ENCODE measurements around the gene ANKRD12. TPM values are rescaled to one million over a fixed set of nuclear protein-coding genes. Genes with fewer than 3 reads are reported as not detected.
A peak's percentile ranks its signal among the peaks of the same experiment; 100 is the strongest.

Gene ANKRD12
- total RNA-seq, 1 experiment from 2014 or later = 43.4 TPM

DNA sequence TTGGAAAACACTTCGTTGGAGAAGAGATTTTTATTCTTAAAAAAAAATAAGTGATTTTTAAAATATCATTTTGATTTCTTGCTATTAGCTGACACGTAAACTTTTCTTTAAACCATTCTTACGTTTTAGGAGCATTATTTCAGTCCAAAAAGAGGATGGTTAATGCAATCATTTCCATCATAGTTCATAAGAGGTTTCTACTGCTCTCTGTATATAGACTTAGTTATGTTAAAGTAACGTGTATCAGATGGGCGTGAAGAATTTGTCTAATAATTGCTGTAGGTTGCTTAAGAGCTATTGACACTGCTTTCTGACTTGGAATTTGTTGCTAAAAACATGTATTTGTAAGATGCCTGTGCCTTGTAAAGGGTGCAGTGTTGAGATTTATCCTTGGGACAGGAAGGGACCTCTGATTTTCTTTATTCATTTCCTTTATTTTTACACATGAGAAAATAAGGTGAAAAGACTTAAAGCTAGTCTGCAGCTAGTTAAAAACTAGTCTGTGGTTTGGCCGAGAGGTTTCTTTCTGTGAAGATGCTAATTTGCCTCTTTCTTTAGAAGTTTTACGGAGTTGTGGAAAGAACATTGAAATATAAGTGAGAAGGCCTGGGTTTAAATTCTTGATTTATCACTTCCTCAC is 2.9 kb downstream of the ANKRD12 start:
- no peak for ATAC-seq
- Mint-ChIP-seq H3K4me3 (no peak overlapping the region), H3K27ac (no peak overlapping the region), H3K27me3 (ENCODE audit: low read depth) (no peaks in the 10 kb centered on the region), H3K4me1 (peaks cover 43% of the 10 kb centered on the region), H3K36me3 (no peaks in the 10 kb centered on the region), H3K9me3 (no peaks in the 10 kb centered on the region)
- no peak for DNase-seq (ENCODE audit: low spot score)
- TF ChIP-seq NR1H2 (CRISPR knock-in tag; IDR thresholded peaks at IDR 0.05) = no peak
- TF ChIP-seq HMGA2 (CRISPR knock-in tag; IDR thresholded peaks at IDR 0.05) = no peak
- TF ChIP-seq TCF7 (CRISPR knock-in tag; IDR thresholded peaks at IDR 0.05; ENCODE audit: low read depth) = no peak
- TF ChIP-seq, protein P1, sequence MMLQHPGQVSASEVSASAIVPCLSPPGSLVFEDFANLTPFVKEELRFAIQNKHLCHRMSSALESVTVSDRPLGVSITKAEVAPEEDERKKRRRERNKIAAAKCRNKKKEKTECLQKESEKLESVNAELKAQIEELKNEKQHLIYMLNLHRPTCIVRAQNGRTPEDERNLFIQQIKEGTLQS (CRISPR knock-in tag; conservative IDR thresholded peaks at IDR 0.05) = no peak
- TF ChIP-seq ATF1 (CRISPR knock-in tag; IDR thresholded peaks at IDR 0.05) = no peak
- ChIA-PET CTCF (interaction anchor here (1.4 kb wide), 1 partner anchor 195 kb away, joined by 3 read pairs; the partner anchor contains the start of gene TWSG1), POLR2A (no interaction called here)

- no peak for TF ChIP-seq ZNF232 (CRISPR knock-in tag; IDR thresholded peaks at IDR 0.05)
- no peak for TF ChIP-seq MYBL2 (CRISPR knock-in tag; IDR thresholded peaks at IDR 0.05)
- no peak for TF ChIP-seq JAZF1 (CRISPR knock-in tag; IDR thresholded peaks at IDR 0.05)
- TF ChIP-seq TEAD1 (CRISPR knock-in tag; IDR thresholded peaks at IDR 0.05) = no peak
- TF ChIP-seq AFF4 (CRISPR knock-in tag; IDR thresholded peaks at IDR 0.05; ENCODE audit: borderline replicate concordance) = no peak
- no peak for TF ChIP-seq CREM (CRISPR knock-in tag; IDR thresholded peaks at IDR 0.05)
- TF ChIP-seq E2F4 (CRISPR knock-in tag; IDR thresholded peaks at IDR 0.05; ENCODE audit: borderline replicate concordance, low read depth) = no peak
- DNase-seq (ENCODE audit: low spot score) (no peak), ATAC-seq (no peak)
- H3K27ac Mint-ChIP-seq = 0 out of 2 replicates have a peak overlapping the region, but pooled peaks have one; percentile 22
- POLR2A ChIA-PET = no interaction called here
- peaks cover 39% of the 10 kb centered on the region for H3K4me1 Mint-ChIP-seq
- H3K36me3 Mint-ChIP-seq = no peaks in the 10 kb centered on the region
- H3K4me3 Mint-ChIP-seq = no peak overlapping the region
- H3K27me3 Mint-ChIP-seq (ENCODE audit: low read depth) = no peaks in the 10 kb centered on the region
- no peaks in the 10 kb centered on the region for H3K9me3 Mint-ChIP-seq
- CTCF ChIA-PET = interaction anchor here (1.4 kb wide), 1 partner anchor 194 kb away, joined by 3 read pairs; the partner anchor contains the start of gene TWSG1
Observed at GRCh38 chr18:9140381-9140780, 3.8 kb downstream of the ANKRD12 start.

- no peaks in the 10 kb centered on the region for H3K9me3 Mint-ChIP-seq
- no peak overlapping the region for H3K4me3 Mint-ChIP-seq
- ChIA-PET POLR2A (no interaction called here), CTCF (no interaction called here)
- H3K27ac Mint-ChIP-seq = no peak overlapping the region
- H3K4me1 Mint-ChIP-seq = peaks cover 34% of the 10 kb centered on the region
- ATAC-seq (no peak), DNase-seq (ENCODE audit: low spot score) (no peak)
- no peaks in the 10 kb centered on the region for H3K27me3 Mint-ChIP-seq (ENCODE audit: low read depth)
- no peaks in the 10 kb centered on the region for H3K36me3 Mint-ChIP-seq
- no peak for TF ChIP-seq CBFB (CRISPR knock-in tag; IDR thresholded peaks at IDR 0.05; ENCODE audit: low read depth)
- no peak for TF ChIP-seq ZNF317 (CRISPR knock-in tag; IDR thresholded peaks at IDR 0.05; ENCODE audit: borderline replicate concordance, low read depth)
- TF ChIP-seq KAT7 (CRISPR knock-in tag; IDR thresholded peaks at IDR 0.05; ENCODE audit: borderline replicate concordance) = no peak
- no peak for TF ChIP-seq JUN (CRISPR knock-in tag; IDR thresholded peaks at IDR 0.05)
- TF ChIP-seq GRHL2 (CRISPR knock-in tag; IDR thresholded peaks at IDR 0.05; ENCODE audit: insufficient replicate concordance, severe bottlenecking) = no peak
Observed at GRCh38 chr18:9140984-9141383, 4.4 kb downstream of the ANKRD12 start.
